Measurements from ENCODE around the gene GRIA1. TPM values are rescaled to one million over a fixed set of nuclear protein-coding genes. Genes with fewer than 3 reads are reported as not detected.

GRIA1 gene
- total RNA-seq, 1 donor from 2014 or later = 3.3 TPM

DNA sequence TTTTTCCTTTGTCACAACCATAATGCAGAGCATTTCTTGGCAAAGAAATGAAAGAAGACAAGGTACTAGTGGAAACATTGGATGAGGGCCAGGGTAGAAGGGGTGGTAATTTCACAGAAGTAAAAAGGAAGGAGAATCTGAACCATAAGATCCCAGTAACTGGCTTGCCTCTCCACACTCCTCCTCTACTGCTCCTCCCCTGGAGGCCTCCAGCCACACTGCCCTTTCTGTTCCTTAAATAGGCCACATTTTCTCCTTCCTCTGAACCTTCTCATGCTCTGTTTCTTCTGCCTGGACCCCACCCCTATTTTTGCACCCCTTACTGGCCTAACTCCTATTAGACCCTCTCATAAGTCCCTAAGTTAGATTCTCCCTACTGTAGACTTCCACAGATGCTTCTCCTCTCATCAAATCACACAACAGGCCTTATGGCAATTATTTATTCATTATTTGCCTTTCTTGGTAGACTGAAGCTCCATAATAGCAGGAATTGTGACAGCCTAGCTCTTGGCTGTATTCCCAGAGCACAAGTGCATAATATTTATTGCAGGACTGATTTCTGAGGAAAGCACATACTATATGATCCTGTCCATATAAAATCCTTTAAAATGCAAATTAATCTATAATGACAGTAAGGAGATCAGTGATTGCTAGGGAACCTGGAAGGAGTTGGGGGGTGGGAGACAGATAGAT lies 31.3 kb upstream of the GRIA1 start:
- Histone ChIP-seq H3K79me2 (ENCODE audit: low read depth) (no peaks in the 10 kb centered on the region), H4K20me1 (ENCODE audit: low read depth) (no peaks in the 10 kb centered on the region), H3K9me3 (ENCODE audit: low read depth) (no peaks in the 10 kb centered on the region), H3K4me3 (no peak overlapping the region), H3K4me2 (no peak overlapping the region), H3K36me3 (no peaks in the 10 kb centered on the region), H2AFZ (replicated peaks) (no peak overlapping the region), H3K27me3 (no peaks in the 10 kb centered on the region), H3K27ac (no peak overlapping the region), H3F3A (ENCODE audit: low read depth) (peaks cover 9% of the 10 kb centered on the region), H3K9ac (no peak overlapping the region), H3K4me1 (peaks cover 7% of the 10 kb centered on the region)
- Mint-ChIP-seq H3K4me1 (peaks cover 9% of the 10 kb centered on the region), H3K4me3 (no peak overlapping the region), H3K36me3 (no peaks in the 10 kb centered on the region), H3K27ac (no peak overlapping the region), H3K27me3 (ENCODE audit: insufficient read depth, low read depth) (peaks cover 14% of the 10 kb centered on the region), H3K9me3 (no peaks in the 10 kb centered on the region)
- TF ChIP-seq EZH2phosphoT487 (IDR thresholded peaks at IDR 0.05) (no peak), EZH2 (IDR thresholded peaks at IDR 0.05) (no peak)
- TF ChIP-seq, protein P1, sequence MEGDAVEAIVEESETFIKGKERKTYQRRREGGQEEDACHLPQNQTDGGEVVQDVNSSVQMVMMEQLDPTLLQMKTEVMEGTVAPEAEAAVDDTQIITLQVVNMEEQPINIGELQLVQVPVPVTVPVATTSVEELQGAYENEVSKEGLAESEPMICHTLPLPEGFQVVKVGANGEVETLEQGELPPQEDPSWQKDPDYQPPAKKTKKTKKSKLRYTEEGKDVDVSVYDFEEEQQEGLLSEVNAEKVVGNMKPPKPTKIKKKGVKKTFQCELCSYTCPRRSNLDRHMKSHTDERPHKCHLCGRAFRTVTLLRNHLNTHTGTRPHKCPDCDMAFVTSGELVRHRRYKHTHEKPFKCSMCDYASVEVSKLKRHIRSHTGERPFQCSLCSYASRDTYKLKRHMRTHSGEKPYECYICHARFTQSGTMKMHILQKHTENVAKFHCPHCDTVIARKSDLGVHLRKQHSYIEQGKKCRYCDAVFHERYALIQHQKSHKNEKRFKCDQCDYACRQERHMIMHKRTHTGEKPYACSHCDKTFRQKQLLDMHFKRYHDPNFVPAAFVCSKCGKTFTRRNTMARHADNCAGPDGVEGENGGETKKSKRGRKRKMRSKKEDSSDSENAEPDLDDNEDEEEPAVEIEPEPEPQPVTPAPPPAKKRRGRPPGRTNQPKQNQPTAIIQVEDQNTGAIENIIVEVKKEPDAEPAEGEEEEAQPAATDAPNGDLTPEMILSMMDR (IDR thresholded peaks at IDR 0.05) = no peak
- DNase-seq (ENCODE audit: low spot score) = no peak

DNA sequence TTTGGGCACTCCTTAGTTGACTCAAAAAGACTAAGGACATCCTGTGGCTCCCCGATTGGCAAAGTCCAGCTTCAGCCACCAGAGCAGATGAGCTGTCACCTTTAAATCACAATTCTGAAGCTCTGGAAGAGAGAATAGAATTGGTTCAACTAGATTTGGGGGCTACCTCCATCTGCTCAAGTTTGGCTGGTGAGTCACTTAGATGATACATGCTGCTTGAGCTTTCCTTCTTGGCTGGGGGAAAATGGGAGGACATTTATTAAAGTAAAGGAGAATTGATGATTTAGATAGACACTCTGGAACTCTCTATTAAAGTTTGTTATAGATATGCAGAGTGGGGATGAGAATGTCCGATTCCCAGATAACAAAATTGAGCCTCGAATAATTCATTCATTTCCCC lies 30.0 kb upstream of the GRIA1 start:
- no peak for DNase-seq (ENCODE audit: low spot score)
- no peaks in the 10 kb centered on the region for H3K79me2 ChIP-seq (ENCODE audit: low read depth)
- peaks cover 14% of the 10 kb centered on the region for H3K4me1 ChIP-seq
- no peak overlapping the region for H3K27ac ChIP-seq
- H3K9me3 ChIP-seq (ENCODE audit: low read depth) = peaks cover 3% of the 10 kb centered on the region
- H3K4me1 Mint-ChIP-seq = peaks cover 11% of the 10 kb centered on the region
- no peak overlapping the region for H3K4me3 ChIP-seq
- H3K27me3 ChIP-seq = no peaks in the 10 kb centered on the region
- H4K20me1 ChIP-seq (ENCODE audit: low read depth) = no peaks in the 10 kb centered on the region
- H3K36me3 ChIP-seq = no peaks in the 10 kb centered on the region
- H3K9ac ChIP-seq = no peak overlapping the region
- no peaks in the 10 kb centered on the region for H3K9me3 Mint-ChIP-seq
- no peaks in the 10 kb centered on the region for H3K36me3 Mint-ChIP-seq
- TF ChIP-seq EZH2 (IDR thresholded peaks at IDR 0.05) (no peak), EZH2phosphoT487 (IDR thresholded peaks at IDR 0.05) (no peak)
- TF ChIP-seq, protein P1 (IDR thresholded peaks at IDR 0.05) = no peak
- no peak overlapping the region for H3K27ac Mint-ChIP-seq
- H3K27me3 Mint-ChIP-seq (ENCODE audit: insufficient read depth, low read depth) = peaks cover 9% of the 10 kb centered on the region
- H3F3A ChIP-seq (ENCODE audit: low read depth) = peaks cover 12% of the 10 kb centered on the region
- no peak overlapping the region for H3K4me3 Mint-ChIP-seq
- no peak overlapping the region for H3K4me2 ChIP-seq
- H2AFZ ChIP-seq (replicated peaks) = no peak overlapping the region

DNA sequence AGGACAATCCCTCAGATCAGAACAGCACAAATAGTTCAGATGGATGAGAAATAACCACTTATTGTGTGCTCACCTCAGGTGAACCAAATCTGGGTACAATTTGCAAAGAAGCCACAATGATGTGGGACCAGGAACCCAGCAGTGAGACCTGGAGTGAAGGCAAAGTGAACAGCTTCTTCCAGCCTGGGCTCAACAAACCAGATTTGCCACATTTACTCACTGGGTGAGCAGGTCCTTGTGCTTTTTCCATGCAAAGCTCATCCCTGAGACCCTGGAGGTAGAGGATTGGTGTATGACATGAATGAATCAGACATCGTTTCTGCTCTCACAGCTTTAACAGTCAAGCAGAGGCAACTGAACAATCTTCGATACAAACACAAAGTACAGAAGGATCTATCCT lies 29.1 kb upstream of the GRIA1 start:
- H3K9me3 Mint-ChIP-seq = no peaks in the 10 kb centered on the region
- H3K4me1 Mint-ChIP-seq = peaks cover 11% of the 10 kb centered on the region
- Histone ChIP-seq H4K20me1 (ENCODE audit: low read depth) (no peaks in the 10 kb centered on the region), H3K4me2 (no peak overlapping the region), H3K27ac (no peak overlapping the region), H3K9ac (no peak overlapping the region), H3F3A (ENCODE audit: low read depth) (peaks cover 12% of the 10 kb centered on the region), H3K4me1 (peaks cover 14% of the 10 kb centered on the region), H3K79me2 (ENCODE audit: low read depth) (no peaks in the 10 kb centered on the region), H3K36me3 (no peaks in the 10 kb centered on the region), H3K27me3 (no peaks in the 10 kb centered on the region), H2AFZ (replicated peaks) (no peak overlapping the region), H3K9me3 (ENCODE audit: low read depth) (peaks cover 3% of the 10 kb centered on the region), H3K4me3 (no peak overlapping the region)
- DNase-seq (ENCODE audit: low spot score) = no peak
- no peak overlapping the region for H3K27ac Mint-ChIP-seq
- no peak for TF ChIP-seq EZH2phosphoT487 (IDR thresholded peaks at IDR 0.05)
- TF ChIP-seq EZH2 (IDR thresholded peaks at IDR 0.05) = no peak
- TF ChIP-seq, protein P1 (IDR thresholded peaks at IDR 0.05) = no peak
- H3K4me3 Mint-ChIP-seq = no peak overlapping the region
- H3K27me3 Mint-ChIP-seq (ENCODE audit: insufficient read depth, low read depth) = peaks cover 7% of the 10 kb centered on the region
- H3K36me3 Mint-ChIP-seq = no peaks in the 10 kb centered on the region

Measured in neural progenitor cell (in vitro differentiated cells).